Measurements from ENCODE around the gene DTHD1.

The DTHD1 gene

DNA sequence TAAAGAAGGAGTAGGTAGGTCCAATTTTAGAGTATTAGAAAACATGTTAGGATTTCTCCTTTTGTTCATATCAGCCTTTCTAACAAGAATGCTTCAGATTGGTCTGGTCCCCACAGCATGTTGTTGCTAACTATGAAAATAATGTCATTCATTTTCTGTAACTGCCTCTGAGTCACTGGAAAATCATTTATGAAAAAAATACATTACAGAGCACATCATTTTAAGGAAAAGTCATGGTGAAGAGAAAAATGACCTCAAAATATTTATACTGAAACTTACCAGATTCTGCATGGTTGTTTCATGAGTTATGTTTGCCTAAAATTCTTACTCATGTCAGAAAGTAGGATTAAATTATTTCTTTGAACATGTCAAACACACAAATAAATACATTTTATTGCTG lies 35.2 kb downstream of the DTHD1 start:
- no peak for DNase-seq

DNA sequence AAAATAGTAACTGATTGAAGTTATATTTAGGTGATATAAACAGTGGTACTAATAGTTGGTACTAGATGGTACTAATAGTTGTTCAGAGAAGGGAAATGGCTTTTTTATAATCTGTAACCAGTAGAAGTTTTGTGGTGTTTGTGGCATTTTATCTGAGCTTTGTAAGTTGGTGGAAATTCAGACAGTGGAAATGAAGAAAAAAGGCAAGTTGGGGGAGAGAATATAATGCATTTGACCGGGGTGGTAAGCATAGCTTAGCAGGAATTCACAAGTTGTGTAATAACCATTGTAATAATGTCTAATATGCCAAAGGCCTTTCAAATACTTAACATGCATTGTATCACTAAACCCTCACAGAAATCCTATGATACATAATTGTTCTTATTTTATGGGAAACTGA lies 36.3 kb downstream of the DTHD1 start:
- no peak for DNase-seq

DNA sequence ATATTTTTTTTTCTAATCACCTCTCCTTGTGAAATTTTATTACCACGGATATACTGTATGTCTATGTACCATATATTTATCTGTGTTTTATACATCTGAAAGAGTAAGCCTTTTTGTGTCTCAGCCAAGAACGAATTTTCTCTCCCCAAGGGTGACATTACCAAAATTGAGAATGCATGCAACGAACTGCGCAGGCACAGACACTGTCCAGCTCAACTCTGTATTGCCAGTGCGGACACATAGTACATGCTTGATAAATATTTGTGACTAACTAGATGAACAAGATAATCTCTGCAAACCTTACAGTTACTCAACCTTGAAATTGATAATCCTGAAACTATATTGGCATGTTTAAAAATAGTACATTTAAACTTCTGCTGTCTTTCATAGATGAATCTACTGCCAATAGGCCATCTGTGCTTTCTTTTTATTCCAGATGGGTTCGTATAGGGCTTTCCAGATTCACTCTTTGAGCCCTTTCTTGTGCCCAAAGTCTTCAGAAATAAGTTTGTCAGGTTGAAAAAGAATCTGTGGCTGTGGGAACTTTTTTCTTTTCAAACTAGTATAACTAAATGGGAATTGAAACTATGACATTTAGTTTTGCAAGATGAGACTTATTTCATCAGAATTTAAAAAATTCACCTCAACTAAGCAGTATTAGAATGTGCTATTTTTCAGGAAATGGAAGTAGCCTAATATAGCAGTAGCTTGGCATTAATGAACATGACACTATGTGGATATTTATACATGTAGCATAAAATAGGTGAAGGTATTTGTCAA lies 38.9 kb downstream of the DTHD1 start:
- DNase-seq = no peak

DNA sequence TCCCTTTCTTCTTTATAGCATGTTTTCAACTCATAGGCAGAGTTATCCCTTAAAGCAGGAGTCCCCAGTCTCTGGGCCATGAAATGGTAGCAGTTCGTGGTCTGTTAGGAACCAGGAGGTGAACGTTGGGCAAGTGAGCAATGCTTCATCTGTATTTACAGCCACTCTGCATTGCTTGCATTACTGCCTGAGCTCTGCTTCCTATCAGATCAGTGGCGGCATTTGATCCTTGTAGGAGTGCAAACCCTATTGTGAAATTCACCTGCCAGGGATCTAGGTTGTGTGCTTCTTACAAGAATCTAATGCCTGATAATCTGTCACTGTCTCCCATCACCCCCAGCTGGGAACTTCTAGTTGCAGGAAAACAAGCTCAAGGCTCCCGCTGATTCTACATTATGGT lies 39.8 kb downstream of the DTHD1 start:
- no peak for DNase-seq

DNA sequence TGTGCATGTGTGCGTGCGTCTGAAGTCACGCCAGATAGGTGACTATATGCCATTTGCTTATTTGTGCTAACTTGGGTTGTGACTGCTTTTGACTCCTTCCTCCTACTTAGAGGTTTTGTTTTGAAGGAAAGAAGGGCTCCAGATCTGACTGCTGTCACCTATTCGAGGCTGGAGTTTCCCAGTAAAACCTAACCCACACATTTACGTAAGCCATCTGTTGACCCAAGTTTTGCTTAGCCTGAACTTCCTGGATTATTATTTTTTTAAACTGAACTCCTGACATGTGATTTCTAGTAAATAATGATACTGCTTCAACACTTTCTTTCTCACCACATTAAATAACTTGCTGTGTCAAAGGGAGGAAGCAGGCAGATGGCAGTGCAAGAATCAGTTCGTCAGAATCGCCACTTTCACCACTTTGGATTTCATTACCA lies 41.5 kb downstream of the DTHD1 start:
- no peak for DNase-seq

DNA sequence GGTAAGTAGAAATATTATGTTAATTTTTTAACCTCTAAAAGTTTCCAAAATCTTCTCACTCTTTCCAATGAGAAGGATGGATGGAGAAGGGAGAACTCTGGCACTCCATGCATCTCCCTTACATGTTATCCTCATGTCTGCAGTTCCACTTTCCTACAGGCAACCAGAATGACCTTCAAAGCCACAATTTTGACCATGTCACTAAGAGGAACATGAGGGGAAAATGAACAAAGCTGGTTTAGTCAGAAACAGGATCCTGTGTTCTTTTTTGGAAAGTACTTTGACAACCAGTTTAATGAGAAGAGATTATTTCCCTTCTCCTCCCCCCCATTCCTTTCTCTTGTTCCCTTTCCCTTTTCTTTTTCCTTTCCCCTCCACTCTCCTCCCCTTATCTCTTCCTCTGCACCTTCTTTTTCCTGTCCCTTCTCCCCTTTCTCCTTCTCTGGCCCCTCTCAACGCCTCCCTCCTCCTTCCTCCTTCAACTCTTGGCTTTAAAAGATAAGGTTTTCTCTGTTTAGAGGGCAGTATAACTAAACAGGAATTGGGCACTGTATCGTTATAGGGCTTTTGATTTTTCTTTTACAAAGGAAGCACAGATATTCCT lies 42.5 kb downstream of the DTHD1 start:
- no peak for DNase-seq

DNA sequence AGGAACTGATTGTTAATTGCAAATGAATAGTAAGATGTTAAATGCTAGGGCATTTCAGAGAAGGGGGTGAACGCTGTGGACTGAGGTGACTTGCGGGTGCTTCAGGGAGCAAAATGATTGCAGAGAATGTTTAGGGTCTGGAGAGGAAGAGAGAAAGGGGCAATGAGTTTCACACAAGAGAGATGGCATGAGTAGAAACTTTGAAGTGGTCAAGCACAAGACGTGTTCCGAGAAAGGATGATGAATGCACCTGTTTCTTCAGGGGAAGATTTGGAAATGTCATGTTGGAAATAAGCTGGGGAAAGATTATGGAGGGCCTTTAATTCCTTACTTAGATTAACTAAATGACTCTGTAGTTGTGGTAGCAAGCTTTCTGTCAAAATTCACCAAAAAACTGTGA lies 43.4 kb downstream of the DTHD1 start:
- no peak for DNase-seq

DNA sequence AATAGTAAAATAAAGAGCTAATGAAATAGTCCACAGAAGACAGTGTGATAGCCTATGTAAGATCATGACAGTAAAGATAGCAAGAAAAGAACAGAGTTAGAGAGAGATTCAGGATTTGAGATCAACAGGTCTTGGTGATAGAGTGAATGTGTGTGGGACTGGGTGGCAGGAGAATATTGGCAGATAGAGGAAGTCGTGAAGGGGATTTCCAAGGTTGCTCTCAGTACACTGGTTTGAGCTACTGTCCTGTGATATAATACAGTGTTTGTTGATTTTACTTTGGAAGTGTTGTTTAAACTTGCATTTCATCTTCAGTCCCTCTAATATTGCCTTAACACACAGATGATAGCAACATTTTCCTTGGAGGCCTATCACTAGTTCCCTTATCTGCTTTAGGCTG lies 44.1 kb downstream of the DTHD1 start:
- no peak for DNase-seq

DNA sequence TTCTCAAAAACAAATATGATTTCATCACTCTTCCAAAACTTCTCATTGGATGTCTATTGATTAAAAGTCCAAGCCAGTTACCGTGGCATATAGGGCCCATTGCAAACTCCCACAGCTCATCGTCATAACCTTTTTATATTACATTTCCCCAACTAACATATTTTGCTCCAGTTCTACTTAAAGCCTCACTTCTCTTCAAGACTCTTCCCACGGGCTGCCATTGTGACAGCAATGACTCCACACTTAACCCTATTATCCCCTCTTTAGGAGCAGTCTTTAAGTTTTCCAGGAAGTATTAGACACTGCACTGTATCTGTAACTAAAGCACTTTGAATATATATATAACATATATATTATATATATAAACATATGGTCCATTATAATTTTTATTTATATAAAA lies 44.5 kb downstream of the DTHD1 start:
- no peak for DNase-seq

DNA sequence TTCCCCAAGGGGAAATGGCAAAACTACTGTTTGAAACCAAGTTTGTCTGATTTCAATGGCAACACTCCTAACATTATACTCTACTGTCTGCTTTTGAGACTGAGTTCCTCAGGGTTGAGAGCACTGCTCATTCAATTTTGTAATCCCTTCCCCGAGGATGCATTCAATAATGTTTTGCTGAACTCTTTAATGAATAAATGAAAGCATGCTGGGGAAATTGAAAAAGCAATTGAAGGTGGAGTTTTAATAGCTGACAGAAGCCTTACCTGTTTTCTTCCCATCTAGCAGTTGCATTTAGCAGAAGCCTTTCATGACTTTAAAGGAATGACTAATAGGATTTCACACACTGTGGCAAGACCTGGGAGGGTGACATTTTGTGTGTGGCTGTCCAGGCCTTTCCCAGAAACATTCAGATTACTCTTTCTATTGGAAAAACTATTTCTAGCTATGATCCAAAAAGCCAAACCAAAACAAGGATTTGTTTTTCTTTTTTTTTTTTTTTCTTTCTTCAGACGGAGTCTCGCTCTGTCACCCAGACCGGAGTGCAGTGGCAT lies 45.1 kb downstream of the DTHD1 start:
- DNase-seq = no peak

DNA sequence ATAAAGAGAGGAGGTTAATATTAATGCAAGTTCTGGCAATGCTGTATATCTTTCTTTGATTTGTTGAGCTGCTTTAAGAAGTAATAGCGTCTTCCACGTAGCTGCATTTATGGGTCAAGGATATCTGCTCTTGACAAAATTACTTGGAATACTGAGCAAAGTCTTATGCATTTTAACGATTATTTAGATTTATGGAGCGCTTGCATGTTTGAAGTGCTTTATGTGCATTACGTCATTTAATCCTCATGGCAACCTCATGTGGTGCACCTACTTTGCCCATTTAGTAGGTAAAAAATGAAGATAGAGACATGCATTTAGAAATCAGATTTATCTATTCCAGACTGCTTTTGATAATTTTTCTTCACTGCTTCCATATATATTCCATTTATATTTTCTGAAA lies 46.0 kb downstream of the DTHD1 start:
- DNase-seq = no peak

DNA sequence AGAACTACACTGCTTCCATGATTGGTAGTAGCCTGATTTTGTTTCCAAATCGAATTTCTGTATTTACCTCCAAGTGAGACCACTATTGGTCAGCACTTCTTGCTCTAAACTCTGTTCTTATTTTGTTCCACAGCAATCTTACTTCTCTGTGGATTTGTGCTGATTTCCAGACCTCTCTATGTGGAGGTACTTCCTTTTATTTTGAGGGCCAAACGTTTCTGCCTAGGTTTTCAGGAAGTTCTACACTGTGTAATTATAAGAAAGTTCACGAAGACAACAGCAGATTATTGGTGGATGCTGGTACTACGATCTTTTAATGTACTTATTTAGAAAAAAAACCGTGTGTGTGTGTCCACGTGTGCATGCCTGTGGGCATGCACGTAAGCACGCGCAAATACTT lies 46.7 kb downstream of the DTHD1 start:
- DNase-seq = no peak

DNA sequence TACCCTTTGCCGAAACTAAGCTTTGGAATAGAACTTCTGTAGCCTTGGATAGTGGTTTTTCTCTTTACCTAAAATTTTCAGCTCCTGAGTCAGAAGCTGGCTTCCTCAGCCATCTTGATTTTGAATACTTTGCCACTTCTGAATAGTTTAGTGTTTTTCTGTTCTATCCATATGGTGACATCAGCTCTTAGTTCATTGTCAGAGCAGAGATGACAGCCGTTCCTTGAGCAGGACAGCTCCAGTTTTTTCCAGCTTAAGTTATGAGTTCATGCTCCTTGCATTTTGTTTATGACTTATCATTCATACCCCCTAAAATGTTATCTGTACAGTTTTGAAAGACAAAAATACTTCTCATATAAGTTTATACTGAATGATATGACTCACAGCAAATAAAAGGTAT lies 47.8 kb downstream of the DTHD1 start:
- DNase-seq = no peak

DNA sequence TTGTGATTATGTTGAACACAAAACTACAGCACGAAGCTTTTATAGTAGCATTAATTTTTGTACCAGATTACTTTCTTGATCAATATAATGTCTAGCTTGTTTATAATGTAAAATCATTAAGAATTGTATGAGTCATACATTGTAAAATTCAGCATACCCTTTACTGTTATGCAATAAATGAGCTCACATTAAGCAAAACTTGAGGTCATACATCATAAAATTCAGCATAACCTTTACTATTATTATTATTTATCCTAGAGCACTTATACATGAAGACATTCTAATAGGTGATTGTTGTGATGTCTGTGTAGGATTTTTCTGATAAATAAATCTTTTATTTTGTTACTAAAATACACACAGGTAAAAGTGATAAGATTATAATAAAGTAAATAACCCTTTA lies 49.4 kb downstream of the DTHD1 start:
- DNase-seq = no peak

DNA sequence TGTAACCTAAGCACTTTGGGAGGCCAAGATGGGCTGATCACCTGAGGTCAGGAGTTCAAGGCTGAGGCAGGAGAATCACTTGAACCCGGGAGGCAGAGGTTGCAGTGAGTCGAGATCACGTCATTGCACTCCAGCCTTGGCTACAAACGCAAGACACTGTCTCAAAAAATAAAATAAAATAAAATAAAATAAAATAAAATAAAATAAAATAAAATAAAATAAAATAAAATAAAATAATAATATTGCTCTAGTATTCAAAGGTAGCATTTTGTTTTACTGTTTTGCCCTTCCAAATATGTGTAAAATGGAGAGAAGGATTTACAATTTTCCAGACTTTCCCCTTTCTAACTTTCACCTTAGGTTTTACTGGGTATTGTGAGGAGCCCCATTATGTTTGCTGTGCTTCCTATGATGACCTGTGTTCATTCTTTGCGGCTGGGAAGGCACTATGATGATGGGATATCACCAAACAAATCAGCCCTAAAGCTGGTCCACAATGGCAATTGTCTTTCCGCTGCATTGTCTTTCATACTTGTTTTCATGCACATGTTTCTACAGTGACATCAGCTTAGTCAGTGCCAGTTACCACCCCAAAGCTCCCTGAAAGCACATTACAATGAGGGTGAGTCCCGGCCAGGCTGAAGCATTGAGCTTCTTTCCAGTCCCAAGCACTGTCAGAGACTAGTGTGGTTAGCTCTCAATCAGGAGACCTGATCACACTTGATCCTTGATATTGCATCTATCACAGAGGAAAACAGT lies 50.8 kb downstream of the DTHD1 start:
- no peak for DNase-seq

DNA sequence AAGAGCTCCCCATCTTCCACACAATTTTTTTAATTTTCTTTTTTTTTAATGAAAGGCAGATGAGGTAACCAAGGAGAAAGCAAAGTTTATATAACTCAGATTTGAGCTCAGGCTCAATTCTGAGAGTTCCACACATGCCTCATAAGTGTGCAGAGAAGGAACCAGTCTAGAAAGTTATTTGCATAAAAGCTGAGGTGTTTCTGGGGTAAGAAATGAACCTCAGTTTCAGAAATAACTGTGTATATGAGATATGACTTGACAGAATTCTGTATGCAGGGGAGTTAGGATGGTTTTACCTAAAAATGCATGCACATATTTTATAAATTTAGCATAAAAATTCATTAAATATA lies 51.3 kb downstream of the DTHD1 start:
- no peak for DNase-seq

DNA sequence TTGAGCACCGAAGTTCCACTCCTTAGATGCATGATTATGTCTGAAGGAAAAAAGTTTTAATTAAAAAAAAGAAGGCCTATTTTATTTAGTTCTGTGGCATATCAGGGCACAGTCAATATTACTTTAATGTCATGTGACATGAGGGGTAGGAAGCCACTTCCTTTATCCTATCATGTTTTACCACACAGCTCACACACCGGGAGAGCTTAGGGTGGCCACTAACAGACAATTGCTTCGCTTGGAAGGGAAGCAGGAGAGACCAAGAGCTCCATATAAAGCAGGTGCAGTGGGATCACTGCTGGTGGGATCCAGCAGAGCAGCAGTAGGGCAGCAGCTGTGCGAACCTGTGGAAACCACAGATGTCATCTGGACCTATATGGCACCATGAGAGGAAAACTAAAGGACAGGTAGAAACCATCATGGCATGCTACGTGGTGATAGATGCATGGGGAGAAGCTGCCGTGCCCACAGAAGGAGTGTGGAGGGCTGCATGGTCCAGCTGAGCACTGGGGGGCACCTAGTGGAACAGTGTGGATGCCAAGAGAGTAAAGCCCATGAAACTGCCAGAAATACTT lies 52.0 kb downstream of the DTHD1 start:
- DNase-seq = no peak

DNA sequence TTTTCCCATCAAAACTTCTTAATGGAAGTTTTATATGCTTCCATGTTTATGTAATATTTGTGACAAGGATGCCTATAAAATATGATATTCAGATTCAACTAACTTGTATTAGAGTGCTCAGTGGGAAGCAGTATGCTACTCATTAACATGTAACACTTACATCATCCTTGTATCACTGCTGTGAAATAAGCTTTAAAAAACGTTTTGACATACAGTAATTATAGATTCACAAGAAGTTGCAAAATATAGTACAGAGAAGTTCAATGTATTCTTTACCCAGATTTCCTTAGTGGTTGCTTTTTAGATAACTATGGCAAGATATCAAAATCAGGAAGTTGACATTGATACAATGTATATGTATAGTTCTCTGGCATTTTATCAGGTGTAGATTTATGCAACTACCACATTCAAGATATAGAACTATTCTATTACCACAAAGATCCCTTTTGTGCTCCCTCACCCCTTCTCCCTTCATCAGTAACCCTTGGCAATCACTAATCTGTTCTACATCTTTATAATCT lies 56.3 kb downstream of the DTHD1 start:
- no peak for DNase-seq

DNA sequence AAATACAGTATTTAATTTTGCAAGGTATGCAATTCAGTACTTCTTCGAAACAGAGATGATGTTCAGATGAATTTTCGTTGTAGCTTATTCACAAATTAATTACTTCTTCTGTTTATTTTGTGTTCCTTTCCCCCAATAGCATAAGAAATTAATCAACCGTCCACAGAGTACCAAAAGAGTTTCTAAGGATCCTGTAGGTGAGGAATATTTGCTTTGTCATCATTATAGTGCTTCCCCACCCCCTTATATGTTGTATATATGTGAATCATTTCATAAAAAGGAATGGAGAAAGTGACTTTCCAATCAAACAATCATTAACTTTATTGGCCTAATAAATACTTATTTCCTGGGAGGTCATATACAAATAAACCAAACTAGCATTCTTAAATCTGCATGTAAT lies 57.6 kb downstream of the DTHD1 start:
- no peak for DNase-seq

DNA sequence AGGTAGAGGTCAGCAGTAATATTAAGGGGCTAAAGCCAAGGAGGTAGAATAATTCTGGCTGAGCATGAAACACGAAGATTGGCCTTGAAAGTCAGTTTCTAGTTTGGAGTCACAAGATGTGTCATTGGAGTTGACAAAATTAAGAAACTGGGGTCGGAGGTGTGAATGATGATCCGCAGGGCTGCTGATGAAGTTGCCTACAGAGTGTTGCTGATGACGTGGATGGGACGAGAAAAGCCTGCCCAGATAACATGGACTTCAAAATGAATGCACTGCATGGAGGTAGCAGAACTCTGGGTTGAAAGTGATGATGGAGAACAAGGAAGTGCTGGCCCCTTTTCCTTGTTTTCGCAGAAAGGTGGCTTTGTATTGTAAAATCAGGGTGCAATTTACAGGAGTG lies 60.5 kb downstream of the DTHD1 start:
- DNase-seq = no peak

DNA sequence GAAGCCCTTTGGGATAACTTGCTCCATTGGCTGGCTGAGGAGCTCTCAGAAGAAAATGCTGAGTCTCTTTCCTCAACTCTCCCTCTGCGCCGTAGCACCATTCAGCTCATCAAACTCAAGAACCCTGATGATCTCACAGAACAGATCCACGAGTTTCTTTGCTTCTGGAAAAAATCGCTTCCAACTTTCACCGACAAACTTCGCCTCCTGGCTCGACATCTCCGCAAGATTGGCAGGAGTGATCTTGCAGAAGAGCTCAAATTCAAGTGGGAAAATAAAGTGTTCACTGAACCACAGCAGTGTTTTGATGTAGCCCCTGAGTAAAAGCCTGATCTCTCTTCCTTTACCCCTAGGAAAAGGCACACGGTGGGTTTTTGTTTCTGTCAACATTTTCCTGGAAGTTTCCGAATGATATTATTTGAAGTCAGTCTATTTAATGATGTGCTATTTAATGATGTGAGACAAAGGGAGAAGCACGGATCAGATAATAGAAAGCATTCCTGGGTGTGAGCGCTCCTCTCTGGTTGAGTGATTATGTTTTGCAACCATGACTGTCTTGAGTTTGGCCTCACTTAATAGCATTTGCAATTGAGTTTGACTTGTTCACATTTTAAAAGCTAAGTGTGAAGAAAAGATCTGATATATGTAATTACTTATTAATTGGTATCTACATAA lies 62.2 kb downstream of the DTHD1 start:
- DNase-seq = no peak

DNA sequence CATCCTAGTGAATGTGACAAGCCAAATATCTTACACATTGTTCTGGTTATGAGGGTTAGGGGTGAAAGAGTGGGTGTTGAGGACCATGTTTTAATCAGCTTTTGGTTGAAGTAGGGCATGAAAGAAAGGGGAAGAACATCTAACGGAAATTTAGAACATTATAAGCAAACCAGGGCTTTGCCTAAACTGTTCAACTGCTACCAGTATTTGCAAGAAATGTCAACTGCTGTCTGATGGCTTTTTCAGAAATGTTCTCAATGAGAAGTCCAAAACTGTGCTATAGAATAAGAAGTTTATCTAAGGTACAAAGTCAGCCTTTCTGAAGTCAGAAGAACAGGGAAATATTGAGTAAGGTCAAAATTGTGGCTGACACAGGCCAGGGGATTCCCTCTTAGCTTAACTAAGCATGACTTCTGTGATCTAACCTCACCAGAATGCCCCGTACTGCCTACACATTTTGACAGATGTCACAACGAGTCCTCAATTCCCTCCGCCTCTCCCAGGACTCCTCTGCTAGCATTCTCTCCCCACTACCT lies 67.1 kb downstream of the DTHD1 start:
- DNase-seq = no peak

Measured in activated T-cell treated with anti-CD3 and anti-CD28 coated beads, Interleukin-2, amount 50 U/mL, for 1 hour (primary cell).